Caki2 (cell line): ENCODE measurements around the gene BCAS3. TPM values are rescaled to one million over a fixed set of nuclear protein-coding genes. Genes with fewer than 3 reads are reported as not detected.
"Not testable (repeated sequence)": the region's sequence is repeated elsewhere in the genome, so short reads cannot be mapped to it uniquely, and the experiment has no call there.

ENCODE experiments used
- DNase-seq: peaks from one replicate; pipeline ENCODE4 v3.0.0-alpha.2; 2015; ENCODE audit warnings: low read depth
- in situ Hi-C: cut with HindIII; loops from 2 replicates; pipeline ENCODE4 v1.10.0; 2016; ENCODE audit warnings: low sequenced_read_pairs, low pct_unique_long_range_greater_than_20kb, mixed read lengths
- total RNA-seq: library from RNA; depleted of rRNA; stranded (reverse); fragments of >200 nt; shearing (Covaris generic); gene quantifications from 2 replicates; pipeline ENCODE4 v1.2.3, GENCODE V29; 2014; ENCODE audit warnings: low replicate concordance

The BCAS3 gene
- total RNA-seq, 1 experiment from 2014 or later, result 10.3 TPM

- DNase-seq, result no peak
- in situ Hi-C loops, result no loop called here
These were observed 465.4 kb downstream of the BCAS3 start for GRCh38 chr17:61143026-61143425.

GRCh38 chr17:61144137-61144536, 466.5 kb downstream of the BCAS3 start:
- no peak for DNase-seq
- in situ Hi-C loops, result no loop called here

DNA sequence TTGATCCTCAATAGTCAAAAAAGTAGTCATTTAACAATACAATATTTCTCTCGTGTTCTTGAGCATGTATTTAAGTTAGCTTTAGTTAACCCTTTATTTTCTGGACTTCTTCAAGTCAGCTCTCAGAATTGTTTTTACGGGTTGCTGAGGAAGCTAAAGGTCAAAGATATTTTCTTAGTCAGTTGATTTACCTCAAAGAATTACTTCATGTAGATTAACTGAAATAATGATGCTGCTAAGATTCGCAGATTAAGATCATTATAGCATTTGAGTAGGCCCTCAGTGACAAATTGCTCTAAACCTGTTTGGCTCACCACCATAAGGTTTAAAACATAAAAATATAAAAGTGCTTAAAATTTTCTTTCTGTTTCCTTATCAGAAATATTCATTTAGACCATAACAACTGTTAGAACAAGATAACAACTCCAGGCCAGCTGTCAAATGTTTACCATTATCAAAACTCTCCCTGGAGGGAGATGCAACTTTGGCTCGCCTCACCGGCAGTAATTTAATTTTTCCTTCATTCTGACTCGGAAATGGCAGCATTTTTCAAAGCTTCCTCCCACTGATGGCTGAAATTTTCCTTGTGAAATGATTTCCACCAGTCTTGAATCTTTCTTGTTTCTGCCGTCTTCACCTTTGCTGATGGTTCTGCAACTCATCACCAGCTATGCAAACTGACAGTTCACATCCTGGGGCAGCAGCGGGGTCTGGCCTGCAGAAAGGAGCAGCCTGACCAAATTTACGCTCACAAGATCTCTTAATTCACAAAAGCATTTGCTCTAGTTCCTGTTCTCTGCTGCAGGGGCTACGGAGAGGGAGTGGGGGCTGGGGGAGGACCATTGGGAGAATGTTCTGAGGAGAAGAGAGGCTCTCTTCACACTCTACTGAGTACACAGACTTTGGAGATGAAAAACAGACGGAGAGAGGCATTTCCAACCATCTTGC, 467.2 kb downstream of the BCAS3 start:
- no peak for DNase-seq
- in situ Hi-C loops, result no loop called here

DNA sequence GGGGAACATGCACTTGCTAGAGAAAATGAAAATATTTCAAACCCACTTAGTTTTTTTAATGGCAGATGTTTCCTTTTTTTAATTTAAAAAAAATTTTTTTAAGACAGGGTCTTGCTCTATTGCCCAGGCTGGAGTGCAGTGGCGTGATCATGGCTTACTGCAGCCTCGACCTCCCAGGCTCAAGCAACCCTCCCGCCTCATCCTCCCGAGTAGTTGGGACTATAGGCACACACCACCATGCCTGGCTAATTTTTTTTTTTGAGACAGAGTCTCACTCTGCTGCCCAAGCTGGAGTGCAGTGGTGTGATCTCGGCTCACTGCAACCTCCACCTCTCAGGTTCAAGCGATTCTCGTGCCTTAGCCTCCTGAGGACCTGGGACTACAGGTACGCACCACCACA, 469.2 kb downstream of the BCAS3 start:
- in situ Hi-C loops, DNase-seq: not testable (repeated sequence)

GRCh38 chr17:61149106-61149825, 471.6 kb downstream of the BCAS3 start:
- in situ Hi-C loops, result no loop called here
- DNase-seq, result no peak

DNA sequence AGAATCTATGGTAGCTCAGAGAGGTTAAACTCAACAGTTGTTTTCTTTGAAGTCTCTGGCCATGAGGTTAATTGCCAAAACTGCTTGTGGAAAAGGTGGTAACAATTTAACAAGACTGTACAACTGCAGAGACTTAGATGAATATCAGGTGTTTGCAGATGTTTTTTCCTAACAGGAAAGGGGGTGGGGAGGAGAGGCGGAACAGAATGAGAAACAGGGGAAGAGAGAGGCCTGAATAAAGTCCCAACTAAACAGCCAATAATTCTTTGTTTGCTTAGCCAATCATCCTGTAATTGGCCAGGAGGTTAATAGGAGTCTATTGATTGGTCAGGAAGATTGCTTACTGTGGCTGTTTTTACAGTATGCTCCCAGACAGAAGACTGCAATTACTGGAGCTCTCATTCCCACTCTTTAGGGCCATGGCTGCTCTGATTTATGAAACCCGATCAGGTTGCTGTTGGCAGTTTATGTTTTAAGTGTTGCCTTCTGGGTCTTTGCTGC, 472.3 kb downstream of the BCAS3 start:
- DNase-seq, result no peak
- in situ Hi-C loops, result no loop called here

DNA sequence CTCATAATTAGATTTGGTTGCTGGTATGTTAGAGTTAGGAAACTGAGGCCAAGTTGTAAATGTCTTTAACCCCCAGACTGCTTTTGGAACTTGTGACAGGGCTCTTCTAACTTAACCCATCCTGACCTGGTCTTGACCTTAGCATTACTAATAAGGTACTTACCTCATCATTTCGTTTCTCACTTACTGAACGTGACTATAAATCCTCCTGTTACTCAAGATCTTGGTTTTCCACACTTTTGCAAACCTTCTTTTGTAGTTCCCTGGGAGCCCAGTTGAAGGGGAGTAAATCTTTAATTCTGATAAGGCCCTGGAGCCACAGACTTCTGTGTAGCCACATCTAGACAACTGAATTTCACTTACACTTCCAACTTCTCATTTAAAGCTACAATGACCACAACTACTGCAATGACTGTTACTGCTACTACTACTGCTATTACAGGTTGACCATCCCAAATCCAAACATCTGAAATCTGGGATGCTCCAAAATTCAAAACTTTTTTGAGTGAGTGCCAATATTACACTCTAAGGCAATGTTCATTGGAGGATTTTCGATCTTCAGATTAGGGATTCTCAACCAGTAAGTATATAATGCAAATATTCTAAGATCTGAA, 473.1 kb downstream of the BCAS3 start:
- no peak for DNase-seq
- in situ Hi-C loops, result no loop called here

GRCh38 chr17:61152898-61153297, 475.2 kb downstream of the BCAS3 start:
- in situ Hi-C loops, result no loop called here
- DNase-seq, result no peak

DNA sequence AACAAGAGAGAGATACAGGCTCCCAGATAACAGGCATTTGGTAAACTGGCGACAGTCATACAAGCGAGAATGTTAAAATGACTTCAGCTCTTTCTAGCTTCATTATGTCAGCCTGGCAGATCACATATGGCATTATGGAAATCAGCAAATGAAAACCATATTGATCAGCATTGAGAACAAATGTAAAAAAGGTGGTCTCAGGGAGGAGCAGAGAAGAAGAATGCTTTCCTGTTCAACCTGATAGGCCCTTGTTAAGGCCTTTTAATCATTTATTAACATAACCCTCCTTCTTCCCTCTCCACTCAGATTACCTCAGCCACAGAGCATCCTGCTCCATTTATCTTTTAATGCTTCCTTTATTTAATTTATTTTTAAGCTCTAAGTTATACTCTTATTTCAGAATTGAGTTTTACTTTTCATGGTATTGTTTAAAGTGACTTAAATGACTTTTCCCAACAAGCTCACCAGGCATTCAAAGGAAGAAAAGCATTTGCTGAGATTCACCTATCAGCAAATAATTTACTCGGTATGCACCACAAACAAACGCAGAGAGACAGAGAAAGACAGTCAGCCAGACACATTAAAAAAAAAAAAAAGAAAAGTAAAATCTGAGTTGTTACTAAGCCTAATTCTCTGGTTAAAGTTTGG, 478.1 kb downstream of the BCAS3 start:
- in situ Hi-C loops, result no loop called here
- DNase-seq, result no peak

DNA sequence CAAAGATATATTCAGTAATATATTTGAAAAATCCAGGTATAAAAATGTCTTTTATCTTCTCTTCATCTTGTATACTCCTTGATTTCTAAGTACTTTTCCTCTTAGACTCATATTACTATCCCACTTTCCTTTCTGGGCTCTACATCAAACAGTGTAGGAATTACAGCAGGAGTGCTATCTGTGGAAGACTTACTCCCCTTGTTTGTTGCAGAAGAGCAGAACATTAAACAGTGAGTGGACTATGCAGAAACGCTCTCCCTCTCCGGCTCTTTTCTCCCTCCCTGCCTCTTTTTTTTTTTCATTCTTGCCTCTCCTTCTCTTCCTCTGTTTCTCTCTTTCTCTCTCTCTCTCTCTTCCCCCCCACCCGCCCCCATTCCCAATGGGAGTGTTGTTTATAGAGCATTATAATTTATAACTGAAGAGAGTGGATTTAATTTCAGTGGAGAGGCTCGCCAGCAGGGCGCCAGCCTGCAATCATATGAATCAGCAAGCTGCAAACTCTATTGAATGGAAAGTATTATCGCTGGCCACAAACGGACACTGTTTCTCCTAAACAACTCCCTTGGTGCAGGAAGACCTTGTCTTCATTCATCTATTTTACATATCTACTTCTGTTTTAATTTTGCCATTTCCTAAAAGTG, 479.7 kb downstream of the BCAS3 start:
- no peak for DNase-seq
- in situ Hi-C loops, result no loop called here

DNA sequence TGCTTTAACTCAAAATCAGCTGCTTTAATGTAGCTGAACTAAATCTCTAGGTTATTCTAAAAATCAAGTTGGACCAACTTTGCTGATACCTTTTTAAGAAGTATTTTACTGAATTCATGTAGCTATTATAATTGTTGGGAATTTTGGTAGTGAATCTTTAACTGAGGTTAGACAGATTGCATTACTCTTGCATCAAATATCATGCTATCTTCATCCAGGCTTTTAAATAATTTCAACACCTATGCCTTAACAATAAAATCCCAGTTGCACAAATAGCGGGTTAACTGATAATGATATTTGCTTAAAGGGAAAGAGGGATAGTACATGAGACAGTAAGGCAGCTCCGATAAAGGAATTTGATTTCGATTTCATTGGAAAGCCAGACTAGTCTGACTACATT, 480.7 kb downstream of the BCAS3 start:
- no peak for DNase-seq
- in situ Hi-C loops, result no loop called here

GRCh38 chr17:61159221-61159814, 481.7 kb downstream of the BCAS3 start:
- no peak for DNase-seq
- in situ Hi-C loops, result no loop called here

DNA sequence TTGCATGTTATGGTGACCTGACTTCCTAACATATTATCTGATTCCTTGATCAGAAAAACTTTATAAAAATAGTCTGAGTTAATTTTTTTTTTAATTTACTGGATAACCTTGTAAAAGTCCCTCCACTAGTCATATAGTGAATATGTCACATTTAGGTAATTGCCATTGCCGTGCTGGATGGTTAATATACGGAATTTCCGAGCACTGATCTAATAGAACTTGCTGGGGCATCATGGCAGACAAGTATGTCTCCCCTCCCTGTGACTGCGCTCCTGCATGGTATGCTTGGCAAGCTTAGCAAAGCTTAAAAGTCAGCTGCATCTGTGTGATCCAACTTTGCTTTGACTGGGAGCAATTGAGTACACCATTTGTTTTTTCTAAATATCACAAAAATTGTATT, 482.6 kb downstream of the BCAS3 start:
- DNase-seq, result no peak
- in situ Hi-C loops, result no loop called here

DNA sequence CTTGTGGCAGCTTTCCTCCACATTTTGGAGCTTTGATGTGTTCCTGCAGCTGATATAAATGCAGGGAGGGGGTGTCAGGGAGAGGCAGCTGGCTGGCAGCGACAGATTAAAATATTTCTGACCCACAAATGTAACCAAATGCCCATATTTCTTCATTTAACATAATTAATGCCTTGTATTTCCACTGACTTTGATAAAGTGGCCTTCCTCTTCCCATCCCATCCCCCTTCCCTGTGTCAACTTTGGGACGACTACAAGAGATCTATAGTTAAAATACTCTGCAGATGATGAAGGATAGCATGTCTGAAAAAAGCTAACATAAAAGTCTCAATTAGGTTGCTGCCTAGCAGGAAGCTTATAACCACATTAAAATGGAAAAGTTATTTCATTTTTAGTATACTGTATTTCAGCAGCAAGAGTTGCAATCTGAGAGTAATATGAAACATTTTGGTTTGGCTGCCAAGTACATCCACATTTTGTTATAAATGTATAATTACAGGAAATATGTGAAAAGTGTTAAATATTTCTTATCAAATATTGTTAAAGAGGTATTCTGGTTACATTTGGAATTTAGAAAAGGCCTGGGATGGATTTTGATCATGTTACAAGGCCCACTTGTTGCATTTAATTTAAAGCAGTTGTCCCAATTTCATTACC, 483.3 kb downstream of the BCAS3 start:
- in situ Hi-C loops, result no loop called here
- no peak for DNase-seq

- no peak for DNase-seq
- in situ Hi-C loops, result no loop called here
These were observed 484.0 kb downstream of the BCAS3 start for GRCh38 chr17:61161615-61162134.

DNA sequence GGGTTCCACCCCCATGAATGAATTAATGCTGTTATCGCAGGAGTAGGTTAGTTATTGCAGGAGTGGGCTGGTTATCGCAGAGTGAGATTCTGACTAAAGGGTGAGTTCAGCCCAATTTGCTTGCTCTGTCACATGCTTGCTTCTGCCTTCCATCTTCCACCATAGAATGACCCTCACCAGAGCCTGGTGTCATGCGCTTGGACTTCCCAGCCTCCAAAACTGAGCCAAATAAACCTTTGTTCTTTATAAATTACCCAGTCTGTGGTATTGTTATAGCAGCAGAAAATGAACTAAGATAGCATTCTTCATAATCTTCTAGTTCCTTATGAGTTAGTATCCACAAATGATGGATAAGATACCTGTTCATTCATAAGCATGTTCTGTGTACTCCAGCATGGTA, 486.9 kb downstream of the BCAS3 start:
- in situ Hi-C loops, result no loop called here
- no peak for DNase-seq

GRCh38 chr17:61167075-61167474, 489.4 kb downstream of the BCAS3 start:
- in situ Hi-C loops, result no loop called here
- DNase-seq, result no peak
